Ascending aorta (tissue), 2 donors: ENCODE measurements around the gene BCAS4. TPM values are rescaled to one million over a fixed set of nuclear protein-coding genes. Genes with fewer than 3 reads are reported as not detected.

Experiments
- DNase-seq, 2 donors: peaks; one replicate each; pipeline ENCODE4 v3.0.0-alpha.2; 2019; ENCODE audit warnings: low spot score in 2 of 2
- H3K27ac ChIP-seq, 2 donors: fragments of 200-600 bp; sonication (generic); one replicate each; pipeline ENCODE4 v1.5.1; 2016 to 2017; ENCODE audit warnings: mild to moderate bottlenecking in 1 of 2
- H3K27me3 ChIP-seq: fragments of 200-600 bp; sonication (generic); one replicate; pipeline ENCODE4 v1.5.1; 2017
- H3K36me3 ChIP-seq, 2 donors: fragments of 200-600 bp; sonication (generic); one replicate each; pipeline ENCODE4 v1.5.1; 2016
- H3K4me1 ChIP-seq, 2 donors: fragments of 200-600 bp; sonication (generic); one replicate each; pipeline ENCODE4 v1.5.1; 2016 to 2017; ENCODE audit warnings: mild to moderate bottlenecking in 1 of 2
- H3K4me3 ChIP-seq, 2 donors: fragments of 200-600 bp; sonication (generic); one replicate each; pipeline ENCODE4 v1.5.1; 2016 to 2017; ENCODE audit warnings: mild to moderate bottlenecking in 1 of 2
- H3K9me3 ChIP-seq, 2 donors: fragments of 200-600 bp; sonication (generic); one replicate each; pipeline ENCODE4 v1.5.1; 2016
- CTCF ChIP-seq, 3 experiments: fragments of 200-600 bp in 2 of 3; fragments of 450-650 bp in 1 of 3; sonication (generic) in 2 of 3; IDR thresholded peaks; one replicate each; pipeline ENCODE4 v1.5.1; 2016 to 2019; ENCODE audit warnings: antibody characterized with exemption in 3 of 3, mild to moderate bottlenecking in 1 of 3, moderate library complexity in 1 of 3
- intact Hi-C: fragments of 100-400 bp; cut with DNase I; formaldehyde crosslinking; loops from one replicate; pipeline ENCODE4 v1.15.1; 2023
- total RNA-seq: library from RNA; depleted of rRNA; stranded (reverse); fragments of >200 nt; gene quantifications from one replicate; pipeline ENCODE4 v1.1.0, GENCODE V29; 2016

BCAS4 gene
- total RNA-seq, 1 donor from 2014 or later, result 0.85 TPM

- Histone ChIP-seq H3K9me3 (no peaks in the 10 kb centered on the region), H3K27me3 (no peaks in the 10 kb centered on the region)
Observed at GRCh38 chr20:50843331-50844276, 48.7 kb downstream of the BCAS4 start.

GRCh38 chr20:50844430-50845100 lies 49.7 kb downstream of the BCAS4 start:
- intact Hi-C loops, result loop anchor here (2.0 kb wide), 1 partner anchor 20 kb away; no protein-coding TSS in a partner anchor
- H3K36me3 ChIP-seq, result no peaks in the 10 kb centered on the region
- no peak for TF ChIP-seq CTCF (IDR thresholded peaks at IDR 0.05)
- H3K4me3 ChIP-seq, result no peak overlapping the region
- peak; percentile 48 to 85 for DNase-seq
- no peaks in the 10 kb centered on the region for H3K9me3 ChIP-seq
- H3K27ac ChIP-seq, result peak overlapping the region; percentile 33 to 61
- peaks cover 4 to 28% of the 10 kb centered on the region in 2 donors for H3K4me1 ChIP-seq
- no peaks in the 10 kb centered on the region for H3K27me3 ChIP-seq

More at GRCh38 chr20:50843331-50844276, 48.7 kb downstream of the BCAS4 start:
- peaks cover 4 to 22% of the 10 kb centered on the region in 2 donors for H3K4me1 ChIP-seq
- no peak for DNase-seq
- peak overlapping the region in 1 of 2 donors; percentile 61 for H3K27ac ChIP-seq
- no peak for TF ChIP-seq CTCF (IDR thresholded peaks at IDR 0.05)
- no peaks in the 10 kb centered on the region for H3K36me3 ChIP-seq
- no peak overlapping the region for H3K4me3 ChIP-seq
- intact Hi-C loops, result loop anchor here (2.0 kb wide), 1 partner anchor 19 kb away; no protein-coding TSS in a partner anchor

- Histone ChIP-seq H3K27me3 (no peaks in the 10 kb centered on the region), H3K36me3 (no peaks in the 10 kb centered on the region), H3K27ac (peak overlapping the region in 1 of 2 donors; percentile 61), H3K9me3 (no peaks in the 10 kb centered on the region), H3K4me1 (peaks cover 4 to 28% of the 10 kb centered on the region in 2 donors), H3K4me3 (no peak overlapping the region)
- TF ChIP-seq CTCF (IDR thresholded peaks at IDR 0.05), result no peak
- DNase-seq, result no peak
- intact Hi-C loops, result loop anchor here (2.0 kb wide), 1 partner anchor 21 kb away; no protein-coding TSS in a partner anchor
Observed at GRCh38 chr20:50845566-50846215, 50.8 kb downstream of the BCAS4 start.

GRCh38 chr20:50848341-50848808 lies 53.5 kb downstream of the BCAS4 start:
- Histone ChIP-seq H3K27ac (peak overlapping the region; percentile 55 to 58), H3K27me3 (no peaks in the 10 kb centered on the region), H3K4me1 (peaks cover 4 to 28% of the 10 kb centered on the region in 2 donors), H3K9me3 (no peaks in the 10 kb centered on the region), H3K4me3 (peak overlapping the region; percentile 24 to 47), H3K36me3 (no peaks in the 10 kb centered on the region)
- no peak for TF ChIP-seq CTCF (IDR thresholded peaks at IDR 0.05)
- DNase-seq, result peak in 1 of 2 donors; percentile 72
- intact Hi-C loops, result no loop called here
